ENCODE results near the gene HYI. TPM values are rescaled to one million over a fixed set of nuclear protein-coding genes. Genes with fewer than 3 reads are reported as not detected.

HYI gene
- total RNA-seq, 1 experiment from 2014 or later, result 43.5 TPM

DNA sequence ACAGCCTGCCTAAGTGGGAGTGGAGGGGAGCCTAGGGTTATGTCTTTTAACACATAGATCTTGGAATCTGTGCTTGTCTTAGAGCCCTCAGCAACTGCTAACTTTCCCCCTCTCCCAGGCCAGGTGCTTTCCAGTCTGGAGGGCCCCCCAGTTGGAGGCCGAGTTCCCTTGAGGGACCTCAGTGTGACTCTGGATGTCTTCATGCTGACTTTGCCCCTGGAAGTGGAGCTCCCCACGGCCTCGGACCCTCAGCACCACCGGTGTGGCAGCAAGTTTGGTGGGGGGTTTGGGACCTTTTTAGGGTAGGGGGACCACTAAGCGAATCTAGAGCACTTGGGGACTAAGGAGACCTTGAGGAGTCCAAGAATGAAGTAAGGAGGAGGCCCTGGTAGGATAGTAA is 22.9 kb downstream of the HYI start:
- no peak for TF ChIP-seq EZH2 (IDR thresholded peaks at IDR 0.05; ENCODE audit: low read depth)
- TF ChIP-seq, protein P1, sequence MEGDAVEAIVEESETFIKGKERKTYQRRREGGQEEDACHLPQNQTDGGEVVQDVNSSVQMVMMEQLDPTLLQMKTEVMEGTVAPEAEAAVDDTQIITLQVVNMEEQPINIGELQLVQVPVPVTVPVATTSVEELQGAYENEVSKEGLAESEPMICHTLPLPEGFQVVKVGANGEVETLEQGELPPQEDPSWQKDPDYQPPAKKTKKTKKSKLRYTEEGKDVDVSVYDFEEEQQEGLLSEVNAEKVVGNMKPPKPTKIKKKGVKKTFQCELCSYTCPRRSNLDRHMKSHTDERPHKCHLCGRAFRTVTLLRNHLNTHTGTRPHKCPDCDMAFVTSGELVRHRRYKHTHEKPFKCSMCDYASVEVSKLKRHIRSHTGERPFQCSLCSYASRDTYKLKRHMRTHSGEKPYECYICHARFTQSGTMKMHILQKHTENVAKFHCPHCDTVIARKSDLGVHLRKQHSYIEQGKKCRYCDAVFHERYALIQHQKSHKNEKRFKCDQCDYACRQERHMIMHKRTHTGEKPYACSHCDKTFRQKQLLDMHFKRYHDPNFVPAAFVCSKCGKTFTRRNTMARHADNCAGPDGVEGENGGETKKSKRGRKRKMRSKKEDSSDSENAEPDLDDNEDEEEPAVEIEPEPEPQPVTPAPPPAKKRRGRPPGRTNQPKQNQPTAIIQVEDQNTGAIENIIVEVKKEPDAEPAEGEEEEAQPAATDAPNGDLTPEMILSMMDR (conservative IDR thresholded peaks at IDR 0.05), result no peak
- no peak overlapping the region for H3K4me3 ChIP-seq
- H3K36me3 ChIP-seq (ENCODE audit: low read depth), result peaks cover 17% of the 10 kb centered on the region
- POLR2A ChIA-PET (ENCODE audit: unreplicated experiment), result interaction anchor here (0.8 kb wide), 1 partner anchor 12 kb away, joined by 7 read pairs; no protein-coding TSS in a partner anchor
- H3F3A ChIP-seq (ENCODE audit: insufficient read depth, low read depth), result no peaks in the 10 kb centered on the region
- H3K4me1 ChIP-seq (replicated peaks; ENCODE audit: insufficient read depth), result no peaks in the 10 kb centered on the region
- no peak overlapping the region for H2AFZ ChIP-seq
- no peaks in the 10 kb centered on the region for H3K9me3 ChIP-seq (ENCODE audit: insufficient read depth, low read depth)
- CTCF ChIA-PET, result no interaction called here
- BruUV-seq (replicated peaks), result no TSS peak
- H4K20me1 ChIP-seq (ENCODE audit: insufficient read depth), result no peaks in the 10 kb centered on the region
- intact Hi-C loops (cut with micrococcal nuclease; ENCODE audit: unreplicated experiment), result no loop called here
- H3K27me3 ChIP-seq (ENCODE audit: insufficient read depth, low read depth), result no peaks in the 10 kb centered on the region
- no peak overlapping the region for H3K4me2 ChIP-seq
- no peaks in the 10 kb centered on the region for H3K9me2 ChIP-seq (ENCODE audit: insufficient read depth)
- DNase-seq, result no peak
- no peak overlapping the region for H3K27ac ChIP-seq
- H3K79me2 ChIP-seq (ENCODE audit: low read depth), result no peaks in the 10 kb centered on the region

DNA sequence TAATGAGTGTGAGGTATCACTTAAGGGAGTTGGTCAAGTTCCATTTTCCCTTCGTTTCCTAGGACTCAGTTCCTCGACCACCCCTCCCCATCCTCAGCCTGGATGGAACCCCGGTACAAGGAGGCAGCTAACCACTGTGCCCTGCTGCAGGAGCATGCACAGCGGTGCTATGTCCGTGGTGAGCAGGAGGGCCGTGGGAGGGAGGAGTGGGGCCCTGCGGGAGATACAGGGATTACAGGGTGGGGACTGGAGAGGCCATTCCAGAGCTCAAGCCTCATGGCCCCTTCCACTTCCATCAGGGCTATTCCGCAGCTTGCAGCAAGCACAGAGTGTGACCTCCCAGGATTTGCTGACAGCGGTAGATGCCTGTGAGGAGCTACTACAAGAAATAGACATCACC is 25.8 kb downstream of the HYI start:
- no peaks in the 10 kb centered on the region for H3K9me3 ChIP-seq (ENCODE audit: insufficient read depth, low read depth)
- peaks cover 14% of the 10 kb centered on the region for H3K4me1 ChIP-seq (replicated peaks; ENCODE audit: insufficient read depth)
- no peak for DNase-seq
- ChIA-PET POLR2A (ENCODE audit: unreplicated experiment) (no interaction called here), CTCF (interaction anchor here (0.6 to 0.7 kb wide), 2 partner anchors 13 to 26 kb away, joined by 3 read pairs; no protein-coding TSS in a partner anchor)
- BruUV-seq (replicated peaks), result no TSS peak
- no peaks in the 10 kb centered on the region for H3K27me3 ChIP-seq (ENCODE audit: insufficient read depth, low read depth)
- intact Hi-C loops (cut with micrococcal nuclease; ENCODE audit: unreplicated experiment), result no loop called here
- no peak overlapping the region for H3K27ac ChIP-seq
- no peak for TF ChIP-seq EZH2 (IDR thresholded peaks at IDR 0.05; ENCODE audit: low read depth)
- TF ChIP-seq, protein P1 (conservative IDR thresholded peaks at IDR 0.05), result no peak
- H3K4me2 ChIP-seq, result no peak overlapping the region
- no peaks in the 10 kb centered on the region for H3K9me2 ChIP-seq (ENCODE audit: insufficient read depth)
- H3F3A ChIP-seq (ENCODE audit: insufficient read depth, low read depth), result peaks cover 19% of the 10 kb centered on the region
- H3K4me3 ChIP-seq, result no peak overlapping the region
- no peaks in the 10 kb centered on the region for H3K79me2 ChIP-seq (ENCODE audit: low read depth)
- H3K36me3 ChIP-seq (ENCODE audit: low read depth), result peaks cover 35% of the 10 kb centered on the region
- H2AFZ ChIP-seq, result no peak overlapping the region
- H4K20me1 ChIP-seq (ENCODE audit: insufficient read depth), result no peaks in the 10 kb centered on the region; the same call in 1 of the 2 replicates

DNA sequence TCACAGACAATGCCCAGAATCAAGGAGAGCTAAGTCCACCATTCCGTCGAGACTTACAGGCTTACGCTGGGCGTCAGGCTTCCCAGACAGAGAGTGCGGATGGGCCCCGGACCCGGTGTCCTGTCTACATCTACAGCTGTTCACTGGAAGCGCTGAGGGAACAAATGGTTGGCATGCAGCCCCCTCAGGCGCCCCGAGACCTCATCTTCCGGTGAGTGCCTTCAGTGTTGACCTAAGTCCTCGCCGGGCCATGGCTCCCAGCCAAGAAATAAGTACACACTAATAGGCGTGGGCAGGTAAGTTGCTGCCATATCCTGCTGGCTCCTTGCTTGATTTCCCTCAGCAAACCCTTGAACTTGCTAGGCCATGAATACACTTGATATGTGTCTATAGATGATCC is 26.2 kb downstream of the HYI start:
- CTCF ChIA-PET, result interaction anchor here (0.6 to 0.7 kb wide), 2 partner anchors 13 to 27 kb away, joined by 3 read pairs; no protein-coding TSS in a partner anchor

More for the DNA sequence above, 26.2 kb downstream of the HYI start:
- TF ChIP-seq EZH2 (IDR thresholded peaks at IDR 0.05; ENCODE audit: low read depth), result no peak
- TF ChIP-seq, protein P1 (conservative IDR thresholded peaks at IDR 0.05), result no peak
- POLR2A ChIA-PET (ENCODE audit: unreplicated experiment), result no interaction called here
- DNase-seq, result no peak
- intact Hi-C loops (cut with micrococcal nuclease; ENCODE audit: unreplicated experiment), result no loop called here
- Histone ChIP-seq H3K4me2 (no peak overlapping the region), H3K36me3 (ENCODE audit: low read depth) (peaks cover 38% of the 10 kb centered on the region), H2AFZ (no peak overlapping the region), H3F3A (ENCODE audit: insufficient read depth, low read depth) (peaks cover 21% of the 10 kb centered on the region), H3K9me2 (ENCODE audit: insufficient read depth) (no peaks in the 10 kb centered on the region), H3K4me1 (replicated peaks; ENCODE audit: insufficient read depth) (peaks cover 18% of the 10 kb centered on the region), H3K27me3 (ENCODE audit: insufficient read depth, low read depth) (no peaks in the 10 kb centered on the region), H4K20me1 (ENCODE audit: insufficient read depth) (no peaks in the 10 kb centered on the region; the same call in 1 of the 2 replicates), H3K79me2 (ENCODE audit: low read depth) (no peaks in the 10 kb centered on the region), H3K4me3 (no peak overlapping the region), H3K27ac (no peak overlapping the region), H3K9me3 (ENCODE audit: insufficient read depth, low read depth) (no peaks in the 10 kb centered on the region)
- no TSS peak for BruUV-seq (replicated peaks)

Measured in PC-9 (cell line).